ENCODE results near the gene NMNAT2.
"Not testable (repeated sequence)": the region's sequence is repeated elsewhere in the genome, so short reads cannot be mapped to it uniquely, and the experiment has no call there.

Gene NMNAT2

DNA sequence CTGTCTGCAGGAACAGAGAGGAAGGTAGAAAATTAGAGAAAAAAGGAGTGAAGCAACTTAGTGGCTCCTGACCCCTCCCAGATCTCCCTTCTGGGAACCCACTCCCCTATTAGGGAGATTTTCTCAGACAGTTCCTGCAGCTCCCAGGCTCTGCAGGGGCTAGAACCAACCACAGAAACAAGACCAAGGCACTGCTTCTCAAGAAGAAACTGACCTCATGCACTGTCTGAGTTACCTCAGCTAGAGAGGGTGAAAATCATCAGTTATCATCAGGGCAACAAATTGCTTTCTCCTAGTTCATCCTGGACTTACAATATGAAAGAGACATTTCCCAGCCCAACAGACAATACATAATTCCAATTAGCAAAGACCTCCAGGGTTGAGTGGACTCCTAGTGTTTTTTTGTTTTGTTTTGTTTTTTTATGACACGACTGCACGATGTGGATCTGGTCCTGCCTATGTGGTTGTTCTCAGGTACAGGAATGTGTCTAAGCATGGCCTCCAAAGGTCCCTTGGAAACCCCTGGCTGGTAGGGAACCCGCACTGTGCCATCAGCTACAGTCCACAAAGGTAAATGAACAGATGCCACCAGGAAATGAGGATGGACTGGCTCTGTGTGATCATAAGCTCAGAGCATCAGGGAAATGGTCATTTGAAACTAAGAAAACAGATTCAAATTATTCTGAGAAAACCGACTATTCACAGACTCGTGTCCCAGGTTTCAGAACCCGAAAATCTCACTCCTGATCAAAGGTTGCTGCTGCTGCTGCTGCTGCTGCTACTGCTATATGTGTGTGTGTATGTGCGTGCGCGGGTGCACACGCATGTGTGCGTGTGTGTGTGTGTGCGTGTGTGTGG, 166.8 kb downstream of the NMNAT2 start:
- no peak for DNase-seq

DNA sequence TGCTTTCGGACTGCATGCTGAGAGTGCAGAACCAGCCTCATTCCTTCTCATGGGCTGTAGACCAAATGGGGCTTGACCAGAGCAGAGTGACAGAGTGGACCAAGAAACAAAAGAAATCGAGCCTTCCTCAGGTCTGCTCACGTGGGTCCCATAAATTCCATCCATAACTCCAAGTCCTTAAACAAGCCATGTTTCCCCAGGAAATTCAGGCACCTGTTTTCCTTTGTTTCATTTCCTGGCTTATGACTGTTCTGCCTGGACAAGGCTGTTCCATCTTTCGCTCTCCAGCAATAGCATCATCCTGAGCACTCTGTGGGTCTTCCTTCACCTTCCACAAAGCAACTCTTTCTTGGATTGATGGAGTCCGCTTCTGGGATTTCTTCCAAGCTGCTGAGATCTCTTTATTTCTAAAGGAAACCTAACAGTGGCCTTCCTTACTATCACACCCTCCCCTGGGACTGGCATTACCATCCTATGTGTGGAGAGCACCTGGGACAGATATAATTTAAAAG, 168.2 kb downstream of the NMNAT2 start:
- DNase-seq = no peak

DNA sequence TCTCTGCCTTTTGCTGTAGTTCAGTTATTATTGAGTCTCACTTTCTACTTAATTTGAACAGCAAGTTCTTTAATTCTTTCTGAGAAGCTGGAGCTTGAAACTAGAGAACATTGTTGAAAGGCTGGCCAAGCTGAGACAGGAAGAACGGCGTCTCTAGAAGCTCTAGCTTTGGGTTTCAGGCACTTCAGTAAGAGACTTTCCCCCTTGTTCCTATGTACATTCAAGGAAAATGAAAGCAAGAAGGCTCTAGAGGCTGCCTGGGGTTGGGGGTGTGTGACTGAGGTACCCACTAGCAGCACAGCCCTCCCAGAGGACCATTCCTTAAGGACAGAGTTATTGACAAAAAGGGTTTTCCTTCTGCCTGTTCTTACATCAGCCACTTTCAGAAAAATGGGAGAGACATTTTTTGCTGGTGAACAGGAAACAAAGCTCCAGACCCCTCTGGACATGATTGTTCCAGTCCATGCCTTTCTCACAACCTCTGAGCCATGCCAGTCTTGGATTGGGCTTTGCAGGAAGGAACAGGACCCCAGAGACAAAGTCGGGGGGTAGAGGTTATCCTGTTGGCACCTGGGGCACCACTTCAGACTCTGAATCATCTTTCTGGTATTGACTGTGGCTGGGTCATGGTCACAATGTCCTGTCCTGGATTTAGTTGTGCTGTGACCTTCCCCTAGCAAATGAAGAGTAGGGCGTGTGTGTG, 169.0 kb downstream of the NMNAT2 start:
- DNase-seq = no peak

DNA sequence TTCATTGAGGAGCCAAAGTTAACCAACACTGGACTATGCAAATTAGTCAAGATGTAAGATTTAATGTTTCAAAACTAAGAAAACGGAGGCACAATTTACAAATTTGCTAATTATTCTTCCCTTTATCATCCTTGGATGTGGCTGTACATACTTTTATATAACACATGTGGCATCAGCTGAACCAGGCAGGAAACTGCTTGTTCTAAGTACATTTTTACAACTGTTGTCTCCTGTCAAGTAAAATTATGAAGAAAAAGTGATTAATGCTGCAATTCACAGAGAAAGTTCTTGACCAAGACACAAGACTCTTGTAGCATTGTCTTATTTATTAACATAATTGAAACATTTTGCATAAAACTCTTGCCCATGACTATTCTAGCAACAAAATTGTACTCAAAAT, 170.2 kb downstream of the NMNAT2 start:
- DNase-seq = no peak

DNA sequence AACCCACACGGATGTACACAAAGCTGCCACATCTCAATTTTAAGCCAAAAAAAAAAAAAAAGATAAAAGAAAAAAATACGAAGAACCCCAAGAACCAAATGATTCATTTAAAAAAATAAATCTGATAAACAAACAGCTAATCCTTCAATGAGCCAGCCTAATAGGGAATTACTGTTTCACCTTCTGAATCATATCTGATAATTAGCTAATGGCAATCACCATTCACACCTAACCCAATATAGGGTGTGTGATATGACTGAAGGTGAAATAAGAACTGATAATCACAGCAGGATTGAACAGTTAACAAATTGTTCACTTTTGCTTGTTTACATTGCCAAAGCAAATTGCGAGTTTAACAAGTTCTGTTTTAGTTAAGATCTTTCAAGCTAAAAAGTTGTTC, 170.7 kb downstream of the NMNAT2 start:
- no peak for DNase-seq

DNA sequence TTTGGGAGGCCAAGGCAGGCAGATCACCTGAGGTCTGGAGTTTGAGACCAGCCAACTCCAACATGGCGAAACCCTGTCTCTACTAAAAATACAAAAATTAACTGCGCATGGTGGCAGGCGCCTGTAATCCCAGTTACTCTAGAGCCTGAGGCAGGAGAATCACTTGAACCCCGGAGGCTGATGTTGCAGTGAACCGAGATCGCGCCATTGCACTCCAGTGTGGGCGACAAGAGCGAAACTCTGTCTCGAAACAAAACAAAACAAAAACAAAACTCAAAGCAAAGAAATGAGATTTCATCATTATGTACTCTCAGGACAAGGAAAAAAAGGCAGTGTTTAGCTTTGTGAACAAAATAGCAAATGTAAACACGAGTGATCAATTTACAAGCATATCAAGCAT, 171.1 kb downstream of the NMNAT2 start:
- DNase-seq = no peak

DNA sequence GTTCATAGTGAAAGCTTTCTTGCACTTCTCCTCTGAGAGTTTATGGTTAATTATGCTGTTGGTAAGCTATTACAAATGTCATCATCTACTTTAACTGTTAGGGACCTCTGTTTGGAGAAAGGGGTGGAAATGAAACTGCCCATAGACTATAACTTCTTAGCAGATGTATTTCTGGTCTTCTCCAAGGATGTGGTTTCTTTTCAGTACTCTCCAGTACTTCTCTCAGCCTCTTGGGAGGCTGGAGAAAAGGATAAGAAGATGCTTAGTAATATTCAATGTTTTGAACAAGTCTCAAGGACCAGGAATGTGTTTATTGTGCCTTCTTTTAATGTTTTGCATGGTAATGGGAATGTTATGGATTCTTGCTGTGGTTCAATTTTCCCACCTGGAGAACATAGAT, 171.7 kb downstream of the NMNAT2 start:
- DNase-seq = no peak

DNA sequence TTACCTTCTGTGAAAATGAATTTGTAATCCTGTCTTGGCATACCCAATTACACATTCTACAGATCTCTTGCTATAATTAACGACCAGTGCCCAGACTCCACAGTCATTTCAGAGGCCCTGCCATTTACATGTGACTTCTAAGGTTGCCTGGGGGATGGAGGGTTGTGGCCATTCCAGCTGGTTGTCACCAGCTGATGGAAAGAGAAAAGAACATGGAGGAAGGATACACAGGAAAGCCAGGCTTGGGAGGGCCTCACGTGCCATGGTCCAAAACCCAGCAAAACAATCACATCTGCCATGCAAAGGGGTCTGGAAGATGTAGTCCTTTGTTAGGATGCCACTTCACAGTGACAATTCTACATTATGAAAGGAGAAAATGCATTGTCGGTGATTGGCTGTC, 172.8 kb downstream of the NMNAT2 start:
- DNase-seq = no peak

DNA sequence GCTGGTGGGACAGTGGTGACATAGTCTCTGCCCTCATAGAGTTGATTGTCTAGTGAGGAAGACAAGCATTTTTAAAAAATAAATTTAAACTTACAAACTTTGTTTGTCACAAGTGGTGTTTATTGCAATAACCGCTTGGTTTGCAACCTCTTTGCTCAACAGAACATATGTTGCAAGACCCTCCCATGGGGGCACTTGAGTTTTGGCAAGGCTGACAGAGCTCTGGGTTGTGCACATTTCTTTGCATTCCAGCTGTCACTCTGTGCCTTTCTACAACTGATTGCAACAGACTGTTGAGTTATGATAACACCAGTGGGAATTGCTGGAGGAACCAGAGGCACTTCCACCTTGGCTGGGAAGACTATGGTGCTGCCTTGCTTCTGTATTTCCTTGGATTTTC, 173.7 kb downstream of the NMNAT2 start:
- no peak for DNase-seq

DNA sequence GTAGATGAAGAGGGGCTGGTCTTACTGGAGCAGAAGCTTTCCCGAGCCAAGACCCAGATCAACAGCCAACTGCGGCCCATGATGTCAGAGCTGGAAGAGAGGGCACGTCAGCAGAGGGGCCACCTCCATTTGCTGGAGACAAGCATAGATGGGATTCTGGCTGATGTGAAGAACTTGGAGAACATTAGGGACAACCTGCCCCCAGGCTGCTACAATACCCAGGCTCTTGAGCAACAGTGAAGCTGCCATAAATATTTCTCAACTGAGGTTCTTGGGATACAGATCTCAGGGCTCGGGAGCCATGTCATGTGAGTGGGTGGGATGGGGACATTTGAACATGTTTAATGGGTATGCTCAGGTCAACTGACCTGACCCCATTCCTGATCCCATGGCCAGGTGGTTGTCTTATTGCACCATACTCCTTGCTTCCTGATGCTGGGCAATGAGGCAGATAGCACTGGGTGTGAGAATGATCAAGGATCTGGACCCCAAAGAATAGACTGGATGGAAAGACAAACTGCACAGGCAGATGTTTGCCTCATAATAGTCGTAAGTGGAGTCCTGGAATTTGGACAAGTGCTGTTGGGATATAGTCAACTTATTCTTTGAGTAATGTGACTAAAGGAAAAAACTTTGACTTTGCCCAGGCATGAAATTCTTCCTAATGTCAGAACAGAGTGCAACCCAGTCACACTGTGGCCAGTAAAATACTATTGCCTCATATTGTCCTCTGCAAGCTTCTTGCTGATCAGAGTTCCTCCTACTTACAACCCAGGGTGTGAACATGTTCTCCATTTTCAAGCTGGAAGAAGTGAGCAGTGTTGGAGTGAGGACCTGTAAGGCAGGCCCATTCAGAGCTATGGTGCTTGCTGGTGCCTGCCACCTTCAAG, 174.8 kb downstream of the NMNAT2 start:
- no peak for DNase-seq

DNA sequence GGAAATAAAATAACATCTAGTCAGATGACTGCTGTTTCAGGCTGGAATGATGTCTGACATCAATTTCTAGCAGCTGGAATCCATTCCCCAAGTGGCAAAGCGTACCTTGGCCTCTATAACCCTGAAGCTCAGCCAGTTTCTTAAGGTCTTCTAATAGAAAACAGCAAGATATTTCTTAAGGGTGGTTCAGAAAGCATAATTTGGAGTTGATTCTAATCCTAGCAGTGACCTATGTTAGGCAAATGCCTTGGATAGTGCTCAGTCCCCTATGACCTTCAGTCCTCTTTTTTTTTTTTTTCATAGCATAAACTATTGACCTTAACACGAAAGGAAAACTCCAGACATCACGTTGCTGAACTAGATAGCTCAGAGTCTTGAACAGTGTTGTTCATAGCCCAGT, 175.6 kb downstream of the NMNAT2 start:
- DNase-seq = no peak

DNA sequence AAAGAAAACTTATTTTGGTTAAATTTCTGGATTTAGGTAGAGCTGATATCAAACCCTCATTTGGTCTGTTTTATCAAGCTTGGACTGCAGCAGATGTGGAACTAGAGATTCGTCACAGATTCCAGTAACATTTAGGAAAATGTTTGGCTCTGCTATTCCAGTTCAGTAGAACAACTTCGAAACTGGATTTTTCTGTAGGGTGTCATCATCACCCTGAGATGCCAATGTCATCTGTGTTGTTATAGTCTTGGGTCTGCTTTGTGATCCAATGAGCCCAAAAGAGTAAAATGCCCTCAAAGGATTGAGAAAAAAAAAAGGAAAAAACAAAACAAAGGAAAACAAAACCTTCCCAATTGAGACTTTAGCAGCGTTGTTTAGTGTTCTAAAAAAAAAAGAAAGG, 176.7 kb downstream of the NMNAT2 start:
- DNase-seq = no peak

DNA sequence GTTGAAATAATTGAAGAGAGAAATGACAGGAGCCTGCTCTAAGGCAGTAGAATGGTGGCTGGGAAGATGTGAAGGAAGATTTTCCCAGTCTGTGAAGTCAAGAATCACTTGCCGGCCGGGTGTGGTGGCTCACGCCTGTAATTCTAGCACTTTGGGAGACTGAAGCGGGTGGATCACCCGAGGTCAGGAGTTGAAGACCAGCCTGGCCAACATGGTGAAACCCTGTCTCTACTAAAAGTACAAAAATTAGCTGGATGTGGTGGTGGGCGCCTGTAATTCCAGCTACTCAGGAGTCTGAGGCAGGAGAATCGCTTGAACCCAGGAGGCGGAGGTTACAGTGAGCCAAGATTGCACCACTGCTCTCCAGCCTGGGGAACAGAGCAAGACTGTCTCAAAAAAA, 177.3 kb downstream of the NMNAT2 start:
- DNase-seq = not testable (repeated sequence)

DNA sequence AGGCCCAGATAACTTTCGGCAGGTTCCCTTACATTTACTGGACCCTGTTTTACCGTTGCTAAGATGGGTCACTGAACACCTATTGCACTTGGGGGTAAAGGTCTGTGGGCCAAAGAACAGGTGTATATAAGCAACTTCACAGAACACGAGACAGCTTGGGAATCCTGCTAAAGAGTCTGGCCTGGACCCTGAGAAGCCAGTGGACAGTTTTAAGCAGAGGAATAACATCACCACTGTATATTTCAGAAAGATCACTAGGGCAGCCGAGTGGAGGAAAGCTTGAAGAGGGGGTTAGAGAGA, 177.7 kb downstream of the NMNAT2 start:
- DNase-seq = no peak

DNA sequence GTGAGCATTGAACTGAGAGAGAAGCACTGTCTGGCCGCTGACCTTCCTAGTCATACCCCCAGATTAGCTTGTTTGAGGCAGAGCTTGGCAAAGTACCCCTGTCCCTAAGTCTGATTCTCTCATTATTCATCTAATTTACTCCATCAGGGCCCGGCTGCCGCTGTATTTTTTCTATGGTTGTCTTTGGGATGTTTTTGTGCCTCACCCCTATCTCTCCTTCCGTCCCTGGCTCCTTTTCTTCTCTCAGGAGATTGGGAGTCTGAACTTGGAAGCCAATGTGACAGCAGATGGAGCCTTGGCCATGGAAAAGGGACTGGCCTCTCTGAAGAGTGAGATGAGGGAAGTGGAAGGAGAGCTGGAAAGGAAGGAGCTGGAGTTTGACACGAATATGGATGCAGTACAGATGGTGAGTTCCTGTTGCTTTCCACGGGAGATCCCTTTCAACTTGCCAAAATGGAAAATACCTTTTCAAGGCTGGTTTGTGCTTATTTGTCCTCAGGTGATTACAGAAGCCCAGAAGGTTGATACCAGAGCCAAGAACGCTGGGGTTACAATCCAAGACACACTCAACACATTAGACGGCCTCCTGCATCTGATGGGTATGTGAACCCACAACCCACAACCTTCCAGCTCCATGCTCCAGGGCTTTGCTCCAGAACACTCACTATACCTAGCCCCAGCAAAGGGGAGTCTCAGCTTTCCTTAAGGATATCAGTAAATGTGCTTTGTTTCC, 178.2 kb downstream of the NMNAT2 start:
- no peak for DNase-seq

DNA sequence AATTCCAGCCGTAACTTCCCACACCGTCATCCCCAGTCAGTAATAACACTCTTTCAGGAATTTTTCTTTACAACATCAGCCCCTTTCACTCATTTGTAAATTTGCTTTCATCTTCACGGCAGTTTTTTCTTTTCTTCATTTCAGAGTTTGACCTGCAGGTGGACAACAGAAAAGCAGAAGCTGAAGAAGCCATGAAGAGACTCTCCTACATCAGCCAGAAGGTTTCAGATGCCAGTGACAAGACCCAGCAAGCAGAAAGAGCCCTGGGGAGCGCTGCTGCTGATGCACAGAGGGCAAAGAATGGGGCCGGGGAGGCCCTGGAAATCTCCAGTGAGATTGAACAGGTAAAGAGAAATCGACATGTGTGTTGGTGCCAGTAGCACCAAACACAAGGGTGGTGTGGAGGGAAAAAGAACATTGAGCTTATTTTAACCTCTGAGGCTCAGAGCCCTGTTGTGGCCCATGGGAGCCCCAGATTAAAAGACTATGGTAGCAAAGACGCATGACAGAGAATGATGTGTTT, 178.9 kb downstream of the NMNAT2 start:
- DNase-seq = no peak

DNA sequence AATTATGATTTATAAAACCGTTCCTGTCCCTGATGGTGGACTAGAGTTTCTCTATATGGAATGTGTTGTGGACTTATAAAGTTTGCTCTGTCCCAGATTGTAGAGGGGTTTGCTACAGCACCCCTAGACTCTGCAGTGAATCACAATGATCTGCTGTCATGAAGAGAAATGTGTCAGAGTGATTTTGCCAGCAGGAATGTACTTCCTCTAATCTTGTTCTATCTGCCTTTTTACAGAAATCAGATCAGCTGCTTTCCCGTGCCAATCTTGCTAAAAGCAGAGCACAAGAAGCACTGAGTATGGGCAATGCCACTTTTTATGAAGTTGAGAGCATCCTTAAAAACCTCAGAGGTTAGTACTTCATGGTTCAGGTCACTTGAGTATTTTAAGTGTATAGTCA, 180.1 kb downstream of the NMNAT2 start:
- no peak for DNase-seq

DNA sequence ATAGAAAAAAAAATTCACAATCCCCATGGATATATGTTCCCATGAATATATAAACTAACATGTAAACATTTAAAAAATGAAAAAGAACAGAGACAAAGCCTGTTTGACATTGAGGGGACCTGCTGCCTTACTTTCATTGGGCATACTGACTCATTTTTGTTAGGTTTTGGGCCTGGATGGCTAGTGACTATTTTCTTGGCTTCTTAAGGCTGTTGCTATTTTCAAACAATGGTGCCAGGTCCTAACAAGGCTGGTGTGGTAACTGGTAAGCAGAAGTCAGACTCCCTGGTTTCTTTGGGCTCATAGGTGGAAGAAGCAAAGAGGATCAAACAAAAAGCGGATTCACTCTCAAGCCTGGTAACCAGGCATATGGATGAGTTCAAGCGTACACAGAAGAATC, 181.1 kb downstream of the NMNAT2 start:
- no peak for DNase-seq

DNA sequence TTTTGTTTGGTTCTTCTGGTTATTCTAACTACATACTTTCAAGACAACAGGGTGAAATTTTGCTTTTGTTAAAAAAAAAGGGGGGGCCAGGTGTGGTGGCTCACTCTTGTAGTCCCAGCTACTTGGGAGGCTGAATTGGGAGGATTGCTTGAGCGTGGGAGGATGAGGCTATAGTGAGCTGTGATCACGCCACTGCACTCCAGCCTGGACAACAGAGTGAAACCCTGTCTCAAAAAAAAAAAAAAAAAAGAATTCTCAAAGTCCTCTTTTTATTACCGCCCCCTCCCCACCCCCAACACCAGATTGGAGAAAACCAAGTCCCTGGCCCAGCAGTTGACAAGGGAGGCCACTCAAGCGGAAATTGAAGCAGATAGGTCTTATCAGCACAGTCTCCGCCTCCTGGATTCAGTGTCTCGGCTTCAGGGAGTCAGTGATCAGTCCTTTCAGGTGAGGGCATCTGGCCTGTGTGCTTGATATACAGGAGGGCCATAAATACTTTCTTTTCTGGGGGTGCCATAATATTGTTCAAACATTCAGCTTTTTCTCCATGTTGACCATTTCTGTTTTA, 181.9 kb downstream of the NMNAT2 start:
- no peak for DNase-seq

DNA sequence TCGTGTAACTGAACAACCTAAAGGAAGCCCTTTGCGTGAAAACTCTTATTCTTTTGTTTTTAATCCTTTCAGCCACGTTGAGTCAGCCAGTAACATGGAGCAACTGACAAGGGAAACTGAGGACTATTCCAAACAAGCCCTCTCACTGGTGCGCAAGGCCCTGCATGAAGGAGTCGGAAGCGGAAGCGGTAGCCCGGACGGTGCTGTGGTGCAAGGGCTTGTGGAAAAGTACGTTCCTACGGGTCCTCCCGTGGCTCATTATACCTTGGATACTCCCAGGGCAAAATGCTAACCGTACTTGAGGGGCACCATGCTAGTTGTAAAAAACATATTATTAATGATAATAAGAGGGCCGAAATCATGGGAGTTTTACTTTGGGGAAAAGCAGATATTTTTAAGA, 182.7 kb downstream of the NMNAT2 start:
- DNase-seq = peak; percentile 56

DNA sequence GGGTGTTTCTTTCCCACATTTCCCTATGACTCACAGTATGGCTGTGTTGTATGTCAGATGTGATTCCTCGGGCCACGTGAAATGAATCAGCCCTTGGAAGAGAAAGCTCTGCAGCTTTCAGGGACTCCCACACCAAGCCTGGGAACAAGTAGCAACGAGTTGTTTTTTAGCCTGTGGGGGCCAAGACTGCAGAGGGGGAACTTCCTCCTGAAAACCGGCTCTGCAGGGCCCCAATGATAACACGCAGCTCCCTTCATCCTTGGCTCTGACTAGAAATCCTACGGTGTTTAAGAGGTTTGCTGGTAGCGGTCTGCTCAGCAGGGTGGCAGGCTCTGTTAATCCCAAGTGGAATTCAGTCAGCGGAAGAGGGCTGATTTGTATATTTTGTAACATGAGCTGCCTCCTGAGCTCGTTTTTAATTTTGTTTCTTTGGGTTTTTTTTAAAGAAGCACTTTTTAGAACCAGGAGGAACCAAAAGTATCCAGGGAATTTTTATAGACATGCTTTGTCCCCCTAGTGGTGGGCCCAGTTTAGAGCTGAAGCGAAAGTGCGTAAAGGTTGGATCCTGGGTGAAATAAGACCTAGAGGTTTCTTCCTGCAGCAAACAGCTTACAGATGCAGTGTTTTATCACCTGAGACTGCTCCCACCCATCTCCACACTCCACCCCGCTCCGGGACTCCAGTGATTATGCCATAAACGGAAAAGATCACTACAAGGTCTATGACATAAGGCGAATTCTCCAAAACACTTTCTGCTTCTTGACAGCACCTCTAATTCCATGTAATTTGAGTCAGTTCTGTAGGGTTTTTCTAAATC, 183.3 kb downstream of the NMNAT2 start:
- DNase-seq = peak; percentile 42
